ENCODE data around the gene BHLHA15. TPM values are rescaled to one million over a fixed set of nuclear protein-coding genes. Genes with fewer than 3 reads are reported as not detected.
A peak's percentile ranks its signal among the peaks of the same experiment; 100 is the strongest.

BHLHA15 gene
- total RNA-seq, 1 donor from 2014 or later: not detected

DNA sequence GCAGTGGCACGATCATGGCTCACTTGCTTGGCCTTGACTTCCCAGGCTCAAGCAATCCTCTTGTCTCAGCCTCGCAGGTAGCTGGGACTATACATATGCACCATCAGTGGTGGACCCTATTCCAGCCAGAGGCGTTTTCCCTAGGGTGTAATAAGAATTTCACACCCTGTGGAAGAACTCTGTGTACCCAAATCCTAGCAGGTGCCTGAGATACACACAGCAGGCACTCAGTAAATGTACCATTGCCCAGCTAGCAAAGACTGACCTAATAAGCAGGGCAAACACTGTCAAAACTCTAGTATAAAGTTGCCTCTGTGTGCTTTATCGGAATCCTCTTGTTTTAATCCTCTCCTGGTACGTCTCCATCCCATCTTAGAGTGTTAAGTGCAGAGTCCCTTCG is 33.7 kb upstream of the BHLHA15 start:
- Histone ChIP-seq H3K9me3 (no peaks in the 10 kb centered on the region), H3K27me3 (no peaks in the 10 kb centered on the region), H3K4me3 (no peak overlapping the region), H3K4me1 (no peaks in the 10 kb centered on the region), H3K36me3 (peaks cover 0 to 16% of the 10 kb centered on the region in 2 donors), H3K27ac (no peak overlapping the region)
- DNase-seq (ENCODE audit: extremely low spot score in 2 of 2): no peak
- intact Hi-C loops (cut with DNase I): no loop called here
- TF ChIP-seq POLR2A (IDR thresholded peaks at IDR 0.05): no peak
- TF ChIP-seq, protein P1, sequence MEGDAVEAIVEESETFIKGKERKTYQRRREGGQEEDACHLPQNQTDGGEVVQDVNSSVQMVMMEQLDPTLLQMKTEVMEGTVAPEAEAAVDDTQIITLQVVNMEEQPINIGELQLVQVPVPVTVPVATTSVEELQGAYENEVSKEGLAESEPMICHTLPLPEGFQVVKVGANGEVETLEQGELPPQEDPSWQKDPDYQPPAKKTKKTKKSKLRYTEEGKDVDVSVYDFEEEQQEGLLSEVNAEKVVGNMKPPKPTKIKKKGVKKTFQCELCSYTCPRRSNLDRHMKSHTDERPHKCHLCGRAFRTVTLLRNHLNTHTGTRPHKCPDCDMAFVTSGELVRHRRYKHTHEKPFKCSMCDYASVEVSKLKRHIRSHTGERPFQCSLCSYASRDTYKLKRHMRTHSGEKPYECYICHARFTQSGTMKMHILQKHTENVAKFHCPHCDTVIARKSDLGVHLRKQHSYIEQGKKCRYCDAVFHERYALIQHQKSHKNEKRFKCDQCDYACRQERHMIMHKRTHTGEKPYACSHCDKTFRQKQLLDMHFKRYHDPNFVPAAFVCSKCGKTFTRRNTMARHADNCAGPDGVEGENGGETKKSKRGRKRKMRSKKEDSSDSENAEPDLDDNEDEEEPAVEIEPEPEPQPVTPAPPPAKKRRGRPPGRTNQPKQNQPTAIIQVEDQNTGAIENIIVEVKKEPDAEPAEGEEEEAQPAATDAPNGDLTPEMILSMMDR (IDR thresholded peaks at IDR 0.05): no peak
- no peak for TF ChIP-seq POLR2AphosphoS5 (IDR thresholded peaks at IDR 0.05; ENCODE audit: insufficient read depth in 1 of 2, low read depth in 1 of 2)

DNA sequence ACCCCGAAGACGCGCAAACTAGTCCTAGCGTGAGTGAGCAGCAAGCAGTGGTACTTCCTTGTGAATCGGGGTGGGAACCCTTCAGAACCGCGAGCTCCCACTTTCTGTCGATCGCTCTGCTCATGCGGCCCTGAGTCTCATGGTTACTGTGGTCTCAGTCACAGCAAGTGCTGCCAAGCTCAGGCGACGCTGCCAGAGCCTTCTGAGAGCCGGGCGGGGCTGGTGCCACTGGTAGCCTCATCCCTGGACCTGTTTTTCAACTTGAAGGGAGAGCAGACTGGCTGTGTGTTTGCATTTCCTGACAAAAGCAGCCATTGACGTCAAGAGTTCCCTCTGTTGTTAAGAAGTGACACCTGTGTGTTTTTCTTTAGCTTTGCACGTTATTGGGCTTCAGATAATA is 32.9 kb upstream of the BHLHA15 start:
- Histone ChIP-seq H3K9me3 (no peaks in the 10 kb centered on the region), H3K4me3 (no peak overlapping the region), H3K36me3 (peaks cover 0 to 11% of the 10 kb centered on the region in 2 donors), H3K27ac (no peak overlapping the region), H3K27me3 (no peaks in the 10 kb centered on the region), H3K4me1 (no peaks in the 10 kb centered on the region)
- TF ChIP-seq POLR2AphosphoS5 (IDR thresholded peaks at IDR 0.05; ENCODE audit: insufficient read depth in 1 of 2, low read depth in 1 of 2) (peak in 1 of 2 donors; percentile 39), POLR2A (IDR thresholded peaks at IDR 0.05) (no peak)
- TF ChIP-seq, protein P1 (IDR thresholded peaks at IDR 0.05): no peak
- no peak for DNase-seq (ENCODE audit: extremely low spot score in 2 of 2)
- intact Hi-C loops (cut with DNase I): no loop called here

DNA sequence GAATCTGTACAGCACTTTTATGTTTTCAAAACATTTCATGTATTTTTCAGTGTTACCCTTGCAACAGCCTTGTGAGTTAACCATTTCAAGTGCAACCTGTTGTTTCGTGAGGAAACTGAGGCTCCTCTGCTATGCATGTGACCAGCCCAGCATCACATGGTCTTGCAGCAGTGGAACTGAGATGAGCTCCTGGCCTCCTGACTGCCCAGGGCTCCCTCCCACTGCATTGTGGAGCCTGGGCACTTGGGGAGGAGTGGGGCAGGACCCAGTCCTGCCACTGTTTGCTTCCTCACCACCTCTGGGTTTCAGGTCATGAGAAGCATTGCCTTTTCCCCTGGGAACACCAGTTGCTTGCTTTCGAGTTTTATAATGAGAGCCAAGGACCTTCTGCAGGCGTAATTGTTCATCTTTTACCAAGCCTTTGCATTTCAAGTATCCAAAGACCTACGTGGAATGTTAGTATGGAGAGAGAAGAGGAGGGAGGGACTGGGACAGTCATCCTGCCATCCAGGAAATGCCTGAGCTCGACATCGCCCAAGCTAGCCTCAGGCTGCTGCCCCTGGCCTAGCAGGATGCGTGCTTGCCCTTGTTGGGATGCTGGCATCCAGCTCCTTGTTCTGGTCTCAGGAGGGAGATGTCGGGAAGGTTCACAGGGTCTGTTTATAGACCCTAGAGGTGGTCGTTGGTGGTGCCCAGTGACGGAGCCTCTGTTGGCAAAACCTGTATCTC is 32.3 kb upstream of the BHLHA15 start:
- intact Hi-C loops (cut with DNase I): no loop called here
- H3K36me3 ChIP-seq: peaks cover 0 to 11% of the 10 kb centered on the region in 2 donors

DNA sequence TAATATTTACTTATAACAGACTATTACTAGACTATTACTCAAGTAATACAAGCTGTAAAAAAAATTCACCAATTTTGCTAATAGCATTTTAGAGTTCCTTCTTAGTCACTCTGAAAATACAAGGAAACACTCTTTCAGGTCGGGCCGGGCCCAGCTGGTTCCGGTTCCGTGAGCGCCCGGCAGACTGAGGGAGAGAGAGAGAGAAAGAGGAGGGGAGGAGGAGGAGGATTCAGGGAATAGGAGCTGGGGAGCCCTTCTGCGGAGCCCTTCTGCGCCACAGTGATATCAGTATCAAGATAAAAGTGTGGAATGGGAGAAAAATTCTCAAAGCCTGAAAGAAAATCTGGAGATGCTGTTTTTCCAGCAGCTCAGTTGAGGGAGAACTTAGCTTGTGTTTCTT is 30.5 kb upstream of the BHLHA15 start:
- Histone ChIP-seq H3K36me3 (peaks cover 0 to 5% of the 10 kb centered on the region in 2 donors), H3K9me3 (no peaks in the 10 kb centered on the region), H3K27ac (no peak overlapping the region), H3K4me1 (no peaks in the 10 kb centered on the region), H3K4me3 (no peak overlapping the region), H3K27me3 (no peaks in the 10 kb centered on the region)
- DNase-seq (ENCODE audit: extremely low spot score in 2 of 2): no peak
- TF ChIP-seq, protein P1 (IDR thresholded peaks at IDR 0.05): no peak
- TF ChIP-seq POLR2A (IDR thresholded peaks at IDR 0.05): no peak
- no peak for TF ChIP-seq POLR2AphosphoS5 (IDR thresholded peaks at IDR 0.05; ENCODE audit: insufficient read depth in 1 of 2, low read depth in 1 of 2)
- intact Hi-C loops (cut with DNase I): no loop called here

More for the DNA sequence above, 32.3 kb upstream of the BHLHA15 start:
- H3K27ac ChIP-seq: no peak overlapping the region
- H3K4me3 ChIP-seq: no peak overlapping the region
- no peak for TF ChIP-seq POLR2AphosphoS5 (IDR thresholded peaks at IDR 0.05; ENCODE audit: insufficient read depth in 1 of 2, low read depth in 1 of 2)
- no peak for TF ChIP-seq POLR2A (IDR thresholded peaks at IDR 0.05)
- TF ChIP-seq, protein P1 (IDR thresholded peaks at IDR 0.05): no peak
- H3K27me3 ChIP-seq: no peaks in the 10 kb centered on the region
- no peaks in the 10 kb centered on the region for H3K4me1 ChIP-seq
- H3K9me3 ChIP-seq: no peaks in the 10 kb centered on the region
- DNase-seq (ENCODE audit: extremely low spot score in 2 of 2): no peak

DNA sequence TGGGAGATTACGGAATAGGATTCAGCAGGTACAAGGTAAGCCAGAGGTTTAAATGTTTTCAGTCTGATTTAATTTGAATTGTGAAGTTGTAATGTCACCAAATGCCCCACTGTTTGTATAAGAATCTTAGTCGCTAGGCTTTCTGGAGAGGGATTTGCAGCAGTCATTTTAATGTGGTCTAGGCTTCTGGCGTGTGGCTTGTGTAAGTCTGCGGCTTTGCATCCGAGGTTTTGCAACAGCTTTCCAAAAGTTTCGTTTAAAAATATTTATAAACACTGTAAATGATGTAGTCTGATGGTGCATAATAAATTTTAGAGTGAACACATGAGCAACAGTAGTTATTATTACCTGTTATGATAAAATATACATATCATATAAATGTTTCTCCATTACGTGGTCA is 26.1 kb upstream of the BHLHA15 start:
- no peaks in the 10 kb centered on the region for H3K27me3 ChIP-seq
- no peak overlapping the region for H3K27ac ChIP-seq
- H3K36me3 ChIP-seq: peaks cover 0 to 2% of the 10 kb centered on the region in 2 donors
- intact Hi-C loops (cut with DNase I): no loop called here
- no peak overlapping the region for H3K4me3 ChIP-seq
- H3K9me3 ChIP-seq: no peaks in the 10 kb centered on the region
- no peak for DNase-seq (ENCODE audit: extremely low spot score in 2 of 2)
- peaks cover 13% of the 10 kb centered on the region for H3K4me1 ChIP-seq
- no peak for TF ChIP-seq POLR2AphosphoS5 (IDR thresholded peaks at IDR 0.05; ENCODE audit: insufficient read depth in 1 of 2, low read depth in 1 of 2)
- no peak for TF ChIP-seq POLR2A (IDR thresholded peaks at IDR 0.05)
- TF ChIP-seq, protein P1 (IDR thresholded peaks at IDR 0.05): no peak

Data from vagina (tissue), 2 donors.